HUES64 (cell line): ENCODE measurements around the gene EPB41L4A.

ENCODE experiments used
- H3K27ac ChIP-seq: 2 replicates; pipeline ENCODE4 v1.7.0; 2013; ENCODE audit warnings: low read depth, low read length, inconsistent platforms
- H3K27me3 ChIP-seq: 2 replicates; pipeline ENCODE4 v1.6.1; 2013; ENCODE audit warnings: mild to moderate bottlenecking, low read length; ENCODE audit not compliant: insufficient read depth
- H3K36me3 ChIP-seq: 2 replicates; pipeline ENCODE4 v1.6.1; 2013; ENCODE audit warnings: mild to moderate bottlenecking, low read length; ENCODE audit not compliant: insufficient read depth
- H3K4me1 ChIP-seq: 2 replicates; pipeline ENCODE4 v1.6.1; 2013; ENCODE audit warnings: mild to moderate bottlenecking, low read length, moderate library complexity; ENCODE audit not compliant: insufficient read depth
- H3K4me3 ChIP-seq: 2 replicates; pipeline ENCODE4 v1.5.1; 2013; ENCODE audit warnings: mild to moderate bottlenecking, low read length, moderate library complexity
- H3K9ac ChIP-seq: 2 replicates; pipeline ENCODE4 v1.6.1; 2013; ENCODE audit warnings: mild to moderate bottlenecking, low read depth, low read length
- H3K9me3 ChIP-seq: 2 replicates; pipeline ENCODE4 v1.6.1; 2013; ENCODE audit warnings: low read depth, low read length; ENCODE audit not compliant: insufficient read depth
- WGBS: fragments of 150-250, 120-280 bp; methylation state at CpG from one replicate; pipeline ENCODE4 v1.1.7; 2013; ENCODE audit warnings: missing lambda C conversion rate; 5-methylcytosine and 5-hydroxymethylcytosine counted together

EPB41L4A gene

DNA sequence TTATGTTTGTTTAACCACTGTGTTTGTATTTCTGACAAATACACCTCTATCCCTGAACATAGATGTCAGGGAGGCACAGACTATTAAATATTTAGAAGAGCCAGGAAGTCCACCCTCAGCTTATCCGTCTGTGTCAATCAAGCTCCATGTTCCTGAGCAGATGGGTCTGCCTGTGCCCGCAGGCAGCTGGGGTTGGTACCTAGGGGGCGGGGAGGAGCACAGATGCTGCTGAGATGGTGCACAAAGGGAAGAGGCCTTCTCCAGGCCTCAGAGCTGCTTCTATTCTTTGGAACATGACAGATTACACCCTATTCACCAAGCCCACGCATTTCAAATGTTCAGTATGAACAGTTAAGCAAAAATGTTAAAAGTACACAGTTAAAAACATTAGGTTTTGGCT is 142.1 kb downstream of the EPB41L4A start:
- Histone ChIP-seq H3K4me3 (no peak overlapping the region), H3K4me1 (peaks cover under 1% of the 10 kb centered on the region; the same call in 1 of the 2 replicates), H3K9me3 (no peaks in the 10 kb centered on the region), H3K27me3 (no peaks in the 10 kb centered on the region), H3K36me3 (no peaks in the 10 kb centered on the region), H3K27ac (no peak overlapping the region), H3K9ac (no peak overlapping the region)
- 86% methylated on average over 3 of the region's 4 CpGs for WGBS

DNA sequence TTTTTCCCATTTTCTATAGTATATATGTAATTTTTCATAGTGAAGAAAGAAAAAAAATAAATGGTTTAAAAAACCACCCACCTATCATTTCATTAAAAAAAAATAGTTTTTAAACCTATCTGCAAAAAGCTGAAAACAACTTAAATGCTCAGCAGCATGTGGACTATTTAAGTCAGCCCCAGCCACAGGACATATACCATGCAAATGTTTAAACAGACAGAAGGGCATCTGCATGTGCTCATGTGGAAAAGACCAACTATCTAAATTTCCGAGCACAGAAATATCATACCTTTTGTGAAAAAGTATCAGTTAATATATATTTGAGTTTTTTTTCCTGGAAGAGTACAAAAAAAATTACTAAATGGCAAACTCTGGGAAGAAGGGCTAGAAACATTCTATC is 143.4 kb downstream of the EPB41L4A start:
- no peak overlapping the region for H3K9ac ChIP-seq
- H3K4me3 ChIP-seq: no peak overlapping the region
- H3K27ac ChIP-seq: no peak overlapping the region
- H3K27me3 ChIP-seq: no peaks in the 10 kb centered on the region
- H3K36me3 ChIP-seq: no peaks in the 10 kb centered on the region
- H3K9me3 ChIP-seq: no peaks in the 10 kb centered on the region
- no peaks in the 10 kb centered on the region for H3K4me1 ChIP-seq
- WGBS: no CpG with 5 or more reads among the region's 1 CpG

DNA sequence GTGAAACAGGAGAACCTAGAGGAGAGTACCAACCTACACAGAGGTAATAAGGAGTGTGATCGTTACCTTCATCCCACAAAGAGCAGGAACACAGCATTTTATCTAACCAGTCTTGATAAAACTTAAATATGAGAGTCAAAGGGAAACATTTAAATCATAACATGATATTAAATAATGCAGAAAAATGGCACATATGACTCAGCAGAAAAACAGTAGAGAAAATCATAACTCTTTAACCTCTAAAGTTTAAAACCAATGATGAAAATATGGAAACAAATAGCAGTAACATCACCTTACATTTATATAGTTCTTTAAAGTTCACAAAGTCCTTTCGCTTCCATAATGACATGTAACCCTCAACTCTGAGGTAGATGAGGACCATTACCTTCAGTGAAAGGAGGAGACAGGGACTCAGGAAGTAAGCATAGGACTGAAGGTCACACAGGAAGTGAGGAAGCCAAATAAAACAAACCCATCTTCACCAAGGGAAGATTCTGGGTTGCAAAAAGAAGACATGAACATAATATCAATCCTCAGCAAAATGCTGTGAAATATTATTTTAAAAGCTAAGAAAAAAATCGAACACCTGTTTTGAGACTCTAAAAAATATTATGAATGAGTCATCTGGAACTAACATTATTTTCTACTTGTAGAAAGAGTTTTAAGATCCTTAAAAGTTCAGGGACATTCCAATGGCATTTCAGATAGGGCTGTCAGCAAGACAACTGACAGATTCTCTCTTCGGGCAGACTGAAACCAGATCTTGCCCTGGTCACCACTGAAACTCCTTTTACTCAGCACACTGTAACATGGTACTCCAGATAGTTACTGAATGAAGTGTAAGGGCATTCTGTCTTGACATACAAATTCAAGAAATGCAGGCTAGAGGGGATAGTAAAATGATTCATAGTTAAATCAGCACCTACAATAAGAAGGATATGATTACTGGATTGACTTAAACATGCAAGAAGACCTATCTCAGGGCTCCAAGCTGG is 148.5 kb downstream of the EPB41L4A start:
- Histone ChIP-seq H3K36me3 (no peaks in the 10 kb centered on the region), H3K9me3 (no peaks in the 10 kb centered on the region), H3K9ac (no peak overlapping the region), H3K4me1 (peaks cover 10% of the 10 kb centered on the region), H3K4me3 (no peak overlapping the region), H3K27me3 (no peaks in the 10 kb centered on the region), H3K27ac (no peak overlapping the region)
- 80% methylated on average over 1 of the region's 4 CpGs for WGBS

DNA sequence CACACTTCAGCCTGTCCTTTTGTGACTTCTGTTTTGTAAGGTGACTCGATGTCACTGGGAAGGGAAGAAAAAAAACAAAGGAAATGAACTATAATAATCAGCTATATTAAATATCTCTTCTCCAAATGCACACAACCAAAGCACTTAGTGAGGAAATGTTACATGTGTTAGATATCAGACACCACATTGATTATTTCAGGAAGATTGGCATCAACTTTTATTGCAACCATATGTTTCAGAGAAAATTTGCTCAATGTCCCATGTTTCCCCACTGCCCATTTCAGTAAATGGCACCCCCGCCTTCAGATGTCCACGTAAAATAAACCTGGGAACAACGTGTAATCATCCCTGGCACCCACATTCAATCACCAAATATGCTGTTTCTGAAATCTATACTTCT is 151.8 kb downstream of the EPB41L4A start:
- 94% methylated on average over 3 of the region's 4 CpGs for WGBS
- Histone ChIP-seq H3K4me1 (peaks cover 10% of the 10 kb centered on the region), H3K27ac (no peak overlapping the region), H3K36me3 (no peaks in the 10 kb centered on the region), H3K9me3 (no peaks in the 10 kb centered on the region), H3K9ac (no peak overlapping the region), H3K27me3 (no peaks in the 10 kb centered on the region), H3K4me3 (no peak overlapping the region)

GRCh38 chr5:112264666-112265065 is 154.4 kb downstream of the EPB41L4A start:
- Histone ChIP-seq H3K36me3 (no peaks in the 10 kb centered on the region), H3K9ac (no peak overlapping the region), H3K4me3 (no peak overlapping the region), H3K27ac (no peak overlapping the region), H3K9me3 (no peaks in the 10 kb centered on the region), H3K4me1 (peaks cover 2% of the 10 kb centered on the region; the same call in 1 of the 2 replicates), H3K27me3 (no peaks in the 10 kb centered on the region)
- WGBS: no CpG with 5 or more reads among the region's 3 CpGs

- H3K9ac ChIP-seq: no peak overlapping the region
- no peak overlapping the region for H3K4me3 ChIP-seq
- no peaks in the 10 kb centered on the region for H3K9me3 ChIP-seq
- H3K4me1 ChIP-seq: no peaks in the 10 kb centered on the region
- WGBS: 92% methylated on average over 4 of the region's 4 CpGs
- H3K36me3 ChIP-seq: no peaks in the 10 kb centered on the region
- no peaks in the 10 kb centered on the region for H3K27me3 ChIP-seq
- no peak overlapping the region for H3K27ac ChIP-seq
Observed at GRCh38 chr5:112264151-112264550, 154.9 kb downstream of the EPB41L4A start.

DNA sequence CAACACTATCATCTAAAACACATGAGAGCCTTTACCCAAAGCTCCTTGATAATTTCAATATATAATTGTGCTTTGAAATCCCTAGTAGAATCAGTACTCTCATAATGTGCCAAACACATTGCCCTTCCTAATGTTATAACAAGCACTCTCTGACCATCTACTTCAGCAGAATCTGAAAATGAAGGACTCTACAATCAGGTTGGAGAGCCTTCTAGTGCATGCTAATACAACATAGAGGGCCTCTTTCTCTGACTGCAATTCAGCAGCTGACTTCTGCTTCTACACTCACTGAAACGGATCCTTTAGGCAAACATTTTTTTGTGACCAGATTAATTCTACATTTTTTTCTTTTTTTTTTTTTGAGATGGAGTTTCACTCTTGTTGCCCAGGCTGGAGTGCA is 155.6 kb downstream of the EPB41L4A start:
- H3K27me3 ChIP-seq: no peaks in the 10 kb centered on the region
- H3K36me3 ChIP-seq: no peaks in the 10 kb centered on the region
- 87% methylated on average over 1 of the region's 1 CpG for WGBS
- no peak overlapping the region for H3K27ac ChIP-seq
- H3K4me3 ChIP-seq: no peak overlapping the region
- H3K9ac ChIP-seq: no peak overlapping the region
- no peaks in the 10 kb centered on the region for H3K9me3 ChIP-seq
- H3K4me1 ChIP-seq: no peaks in the 10 kb centered on the region

DNA sequence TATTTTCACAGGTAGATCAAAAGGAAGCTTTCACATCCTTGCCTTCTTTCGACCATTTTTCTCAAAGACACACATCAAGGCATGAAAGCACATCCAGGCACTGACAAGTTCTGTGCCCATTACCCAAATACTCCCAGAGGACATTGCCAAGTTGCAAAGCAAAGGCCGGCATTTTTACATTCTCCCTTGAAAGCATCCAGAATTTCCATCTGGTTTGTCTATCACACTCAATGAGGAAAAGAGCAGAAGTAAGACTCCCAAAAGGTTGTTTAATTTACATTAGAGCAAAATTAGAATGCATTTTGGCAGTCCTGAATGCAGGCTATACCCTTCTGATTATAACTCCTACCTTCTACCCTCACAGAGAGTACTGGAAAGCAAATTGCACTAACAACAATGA is 160.5 kb downstream of the EPB41L4A start:
- H3K36me3 ChIP-seq: no peaks in the 10 kb centered on the region
- H3K9ac ChIP-seq: no peak overlapping the region
- no peak overlapping the region for H3K27ac ChIP-seq
- no peaks in the 10 kb centered on the region for H3K9me3 ChIP-seq
- no peak overlapping the region for H3K4me3 ChIP-seq
- WGBS: 97% methylated on average over 2 of the region's 2 CpGs
- H3K4me1 ChIP-seq: peaks cover 6% of the 10 kb centered on the region
- no peaks in the 10 kb centered on the region for H3K27me3 ChIP-seq

DNA sequence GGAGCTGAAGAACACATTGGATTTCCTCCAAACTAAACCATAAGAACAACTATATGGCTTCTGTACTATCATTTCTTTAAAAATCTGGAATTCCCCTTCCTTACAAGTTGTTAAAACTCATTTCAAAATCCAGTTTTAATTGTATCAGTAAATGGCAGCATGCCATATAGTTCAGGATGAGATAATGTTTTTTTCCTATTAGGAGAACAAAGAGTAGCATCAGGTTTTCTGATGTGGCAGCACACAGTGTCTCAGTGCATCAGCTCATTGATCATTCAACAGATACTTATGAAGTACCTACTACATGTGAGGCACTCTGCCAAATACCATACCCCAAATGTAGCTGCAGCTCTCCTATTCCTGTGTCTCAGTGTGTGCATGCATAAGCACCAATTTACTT is 161.1 kb downstream of the EPB41L4A start:
- Histone ChIP-seq H3K9ac (no peak overlapping the region), H3K4me1 (peaks cover 6% of the 10 kb centered on the region), H3K4me3 (no peak overlapping the region), H3K9me3 (no peaks in the 10 kb centered on the region), H3K27ac (no peak overlapping the region), H3K27me3 (no peaks in the 10 kb centered on the region), H3K36me3 (no peaks in the 10 kb centered on the region)

- H3K36me3 ChIP-seq: no peaks in the 10 kb centered on the region
- H3K9me3 ChIP-seq: no peaks in the 10 kb centered on the region
- H3K9ac ChIP-seq: no peak overlapping the region
- H3K4me3 ChIP-seq: no peak overlapping the region
- H3K27me3 ChIP-seq: no peaks in the 10 kb centered on the region
- H3K27ac ChIP-seq: no peak overlapping the region
- peaks cover 6% of the 10 kb centered on the region for H3K4me1 ChIP-seq
Observed at GRCh38 chr5:112257005-112257404, 162.1 kb downstream of the EPB41L4A start.

GRCh38 chr5:112254303-112254702 is 164.8 kb downstream of the EPB41L4A start:
- no peak overlapping the region for H3K4me3 ChIP-seq
- 94% methylated on average over 5 of the region's 5 CpGs for WGBS
- H3K27ac ChIP-seq: no peak overlapping the region
- H3K9ac ChIP-seq: no peak overlapping the region
- no peaks in the 10 kb centered on the region for H3K9me3 ChIP-seq
- H3K36me3 ChIP-seq: no peaks in the 10 kb centered on the region
- H3K27me3 ChIP-seq: no peaks in the 10 kb centered on the region
- H3K4me1 ChIP-seq: peaks cover 6% of the 10 kb centered on the region
